HG02678 (cell line): Measurements from ENCODE around the gene ADH1A.
"Not testable (repeated sequence)": the region's sequence is repeated elsewhere in the genome, so short reads cannot be mapped to it uniquely, and the experiment has no call there.

ENCODE experiments used
- ATAC-seq: cut with Tn5 transposase; IDR thresholded peaks from one replicate; pipeline ENCODE4 v1.9.1; 2021; ENCODE audit warnings: mild to moderate bottlenecking, moderate library complexity; ENCODE audit not compliant: unreplicated experiment

Gene ADH1A

GRCh38 chr4:99290848-99291786 is at the start of gene ADH1A:
Gene ADH1A (minus strand): TSS chr4:99290985. CDS start chr4:99290914, 71 bp downstream.
- ATAC-seq: no peak

- no peak for ATAC-seq
Measured at GRCh38 chr4:99339172-99339571, 48.4 kb upstream of the ADH1A start.

GRCh38 chr4:99336553-99336952 is 45.8 kb upstream of the ADH1A start:
- no peak for ATAC-seq

- ATAC-seq: no peak
Measured at GRCh38 chr4:99334880-99335279, 44.1 kb upstream of the ADH1A start.

GRCh38 chr4:99330648-99331047 is 39.9 kb upstream of the ADH1A start:
- ATAC-seq: no peak

GRCh38 chr4:99329876-99330275 is 39.1 kb upstream of the ADH1A start:
- no peak for ATAC-seq

DNA sequence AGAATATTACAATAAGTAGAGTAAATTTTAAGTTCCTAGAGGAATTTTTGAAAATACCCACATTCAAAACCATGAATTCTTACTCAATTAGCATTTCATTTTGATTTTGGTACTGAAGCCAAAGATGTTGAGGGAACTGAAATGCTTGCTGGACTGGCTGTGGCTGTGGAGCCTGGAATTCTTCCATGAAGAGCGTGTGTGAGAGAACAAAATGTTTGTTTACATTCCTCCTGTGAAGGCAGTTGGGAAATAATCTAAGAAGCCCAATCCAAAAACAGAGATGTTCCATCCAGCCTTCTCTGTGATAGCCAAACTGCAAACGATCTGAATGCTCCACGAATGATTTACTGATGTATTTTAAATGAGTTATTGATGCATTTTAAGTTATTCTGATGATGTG is 34.2 kb upstream of the ADH1A start:
- no peak for ATAC-seq

GRCh38 chr4:99324361-99324760 is 33.6 kb upstream of the ADH1A start:
- ATAC-seq: no peak

GRCh38 chr4:99323756-99324155 is 33.0 kb upstream of the ADH1A start:
- no peak for ATAC-seq

DNA sequence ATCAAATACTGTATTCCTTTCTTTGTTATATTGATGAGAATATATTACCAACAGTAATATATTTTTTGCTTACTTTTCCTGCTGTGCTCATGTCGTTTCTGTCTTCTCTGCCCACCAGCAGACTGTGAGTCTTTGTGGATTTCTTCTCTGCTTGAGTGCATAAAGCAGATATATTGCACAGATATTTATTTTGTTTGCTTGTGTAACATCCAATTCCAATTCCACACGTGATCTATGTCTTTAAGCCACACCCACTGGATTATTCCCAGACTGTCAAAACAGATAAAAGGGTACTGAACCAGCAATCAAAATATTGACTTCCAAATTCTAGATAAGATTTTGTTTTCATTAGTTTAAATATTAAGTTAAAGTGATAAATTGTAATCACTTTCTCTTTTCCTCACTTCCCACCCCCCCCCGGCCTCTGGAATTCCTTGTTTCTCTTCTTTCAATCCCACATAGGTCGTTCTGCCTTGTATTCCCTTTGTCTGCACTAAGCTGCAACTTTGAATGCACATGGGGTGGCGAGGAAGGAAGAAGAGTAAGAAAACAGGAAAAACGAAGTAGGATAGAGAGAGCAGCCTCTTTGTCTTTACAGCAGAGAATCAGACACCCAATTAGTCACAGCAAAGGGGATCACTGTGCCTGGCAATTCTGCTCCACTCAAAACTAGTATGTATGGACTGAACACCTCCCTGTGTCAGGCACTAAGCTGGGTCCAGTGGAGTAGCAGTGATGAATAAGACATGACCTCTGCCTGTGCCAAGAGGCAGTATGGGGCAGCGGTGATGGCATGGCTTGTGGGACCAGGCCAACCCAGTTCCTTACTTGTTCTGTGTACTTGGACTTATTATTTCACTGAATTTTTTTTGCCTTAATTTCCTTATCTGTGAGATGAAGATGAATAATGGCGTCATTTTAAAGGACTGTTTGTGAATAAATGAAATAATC is 30.7 kb upstream of the ADH1A start, which contains the start of gene ADH1B:
Gene ADH1B (minus strand): TSS at position 161 of the 951 bp plus-strand sequence. CDS start 70 bp downstream, at position 91.
- ATAC-seq: no peak

DNA sequence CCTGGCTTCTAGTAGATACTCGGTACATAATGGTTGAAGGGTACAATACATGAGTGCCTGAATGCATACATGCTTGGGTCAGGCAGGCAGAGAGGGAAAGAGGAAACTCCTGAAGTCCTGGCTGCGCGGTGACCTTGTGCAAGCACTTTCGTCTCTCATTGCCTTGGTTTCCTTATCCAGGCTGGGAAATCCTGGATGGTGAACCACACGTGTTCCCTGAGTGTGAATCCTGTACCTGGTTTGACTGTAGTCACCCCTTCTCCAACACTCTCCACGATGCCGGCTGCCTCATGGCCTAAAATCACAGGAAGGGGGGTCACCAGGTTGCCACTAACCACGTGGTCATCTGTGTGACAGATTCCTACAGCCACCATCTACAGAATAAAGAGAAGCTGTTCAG is 27.0 kb upstream of the ADH1A start:
- ATAC-seq: not testable (repeated sequence)

DNA sequence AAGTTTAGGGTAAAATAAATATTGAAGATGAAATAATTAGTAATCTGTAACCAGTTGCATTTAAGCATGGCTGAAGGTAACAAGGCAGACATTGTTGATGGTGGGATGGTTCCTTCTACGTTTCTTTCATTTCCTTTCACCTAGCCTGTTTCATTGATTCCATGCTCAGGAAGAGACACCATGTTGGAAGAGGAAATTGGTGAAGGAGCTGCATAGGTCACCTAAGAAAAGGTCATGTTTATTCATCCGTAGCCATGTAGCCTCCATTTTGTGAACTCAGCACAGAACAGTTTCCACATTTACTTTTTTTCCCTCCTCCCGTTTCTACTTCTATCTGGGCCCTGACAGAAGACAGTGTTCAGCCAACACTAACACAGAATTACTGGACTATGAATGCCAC is 26.6 kb upstream of the ADH1A start:
- ATAC-seq: no peak

GRCh38 chr4:99315839-99316238 is 25.1 kb upstream of the ADH1A start:
- no peak for ATAC-seq

- no peak for ATAC-seq
Measured at GRCh38 chr4:99314211-99314610, 23.4 kb upstream of the ADH1A start.

- ATAC-seq: no peak
Measured at GRCh38 chr4:99310389-99310788, 19.6 kb upstream of the ADH1A start.

DNA sequence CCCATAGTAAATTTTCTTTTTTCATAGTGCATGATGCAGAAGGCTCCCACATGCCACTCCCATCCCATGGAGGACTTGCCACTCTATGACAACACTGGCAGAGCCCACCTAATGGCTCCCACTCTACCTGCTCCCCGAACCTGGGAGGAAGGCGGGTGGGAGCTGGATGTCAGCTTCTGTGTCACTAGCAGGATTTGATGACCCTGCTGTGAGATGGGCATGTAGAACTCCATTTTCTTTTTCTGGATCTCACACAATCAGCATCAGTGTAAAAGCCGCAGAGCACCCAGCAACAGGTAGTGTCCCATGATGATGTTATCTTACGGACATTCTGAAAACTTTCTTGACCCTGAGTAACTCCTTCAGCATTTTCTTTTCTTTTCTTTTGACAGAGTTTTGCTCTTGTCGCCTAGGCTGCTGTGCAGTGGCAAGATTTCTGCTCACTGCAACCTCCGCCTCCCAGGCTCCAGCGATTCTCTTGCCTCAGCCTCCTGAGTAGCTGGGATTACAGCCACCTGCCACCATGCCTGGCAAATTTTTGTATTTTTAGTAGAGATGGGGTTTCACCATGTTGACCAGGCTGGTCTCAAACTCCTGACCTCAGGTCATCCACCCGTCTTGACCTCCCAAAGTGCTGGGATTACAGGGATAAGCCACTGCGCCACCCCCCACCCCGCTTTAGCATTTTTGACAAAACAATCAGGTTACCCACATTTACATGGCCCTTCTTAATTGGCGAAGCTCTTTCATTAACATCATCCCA is 15.0 kb upstream of the ADH1A start:
- ATAC-seq: no peak

- no peak for ATAC-seq
Measured at GRCh38 chr4:99301376-99302164, 10.8 kb upstream of the ADH1A start.

DNA sequence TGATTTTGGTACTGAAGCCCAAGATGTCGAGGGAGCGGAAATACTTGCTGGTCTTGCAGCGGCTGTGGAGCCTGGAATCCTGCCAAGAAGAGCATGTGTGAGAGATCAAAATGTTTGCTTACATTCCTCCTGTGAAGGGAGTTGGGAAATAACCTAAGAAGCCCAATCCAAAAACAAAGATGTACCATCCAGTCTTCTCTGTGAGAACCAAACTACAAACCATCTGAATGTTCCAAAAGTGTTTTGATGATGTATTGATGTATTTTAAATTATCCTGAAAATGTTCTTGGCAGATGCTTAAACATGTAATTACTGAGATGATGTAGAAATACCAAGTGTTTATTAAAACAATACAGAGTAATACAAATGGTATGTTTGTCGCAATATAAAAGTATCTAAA is 10.1 kb upstream of the ADH1A start:
- ATAC-seq: no peak

GRCh38 chr4:99293357-99293756 is 2.6 kb upstream of the ADH1A start:
- ATAC-seq: no peak

- ATAC-seq: no peak
Measured at GRCh38 chr4:99285387-99285786, 5.4 kb downstream of the ADH1A start.
